Measurements from ENCODE around the gene ASB4. TPM values are rescaled to one million over a fixed set of nuclear protein-coding genes. Genes with fewer than 3 reads are reported as not detected.
"Not testable (repeated sequence)": the region's sequence is repeated elsewhere in the genome, so short reads cannot be mapped to it uniquely, and the experiment has no call there.

ASB4 gene
- not detected for total RNA-seq

DNA sequence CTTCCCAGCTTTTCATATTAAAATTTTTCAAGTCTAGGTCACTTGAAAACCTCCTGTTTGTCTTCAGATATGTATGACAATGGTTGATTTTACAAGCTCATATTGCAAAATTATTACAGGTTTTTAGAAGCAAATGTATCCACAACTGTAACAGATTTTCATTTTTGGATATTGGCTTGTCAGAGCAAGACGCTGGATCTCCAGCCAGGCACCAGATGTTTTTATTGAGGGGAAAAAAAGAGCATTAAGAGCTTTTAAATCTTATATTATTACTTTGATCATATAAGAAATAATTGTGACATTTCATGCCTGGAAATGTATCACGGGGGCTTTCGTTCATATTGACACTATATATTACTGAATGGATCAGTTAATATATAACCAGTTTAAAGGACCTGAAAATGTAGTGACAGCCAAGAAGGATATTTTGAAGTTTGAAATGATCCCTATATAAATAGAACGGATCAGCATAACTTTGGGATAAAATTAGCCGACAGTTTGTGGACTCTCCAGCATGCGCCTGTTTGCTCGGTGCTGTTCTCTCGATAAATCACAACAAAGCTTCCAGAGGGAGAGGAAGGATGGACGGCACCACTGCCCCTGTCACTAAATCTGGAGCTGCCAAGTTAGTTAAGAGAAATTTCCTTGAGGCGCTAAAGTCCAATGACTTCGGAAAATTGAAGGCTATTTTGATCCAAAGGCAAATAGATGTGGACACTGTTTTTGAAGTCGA lies at the start of gene ASB4:
ASB4 (plus strand) TSS at position 553 of the 733 bp plus-strand sequence; CDS start at position 582, 29 bp downstream.
- peaks cover 6% of the 10 kb centered on the region for H3K27me3 Mint-ChIP-seq
- no peaks in the 10 kb centered on the region for H3K4me1 Mint-ChIP-seq
- H3K36me3 Mint-ChIP-seq, result no peaks in the 10 kb centered on the region
- H3K4me3 Mint-ChIP-seq, result no peak within 1 kb of the TSS
- no peak within 1 kb of the TSS for H3K27ac Mint-ChIP-seq
- no peak for DNase-seq
- H3K9me3 Mint-ChIP-seq, result no peaks in the 10 kb centered on the region

- H3K27ac Mint-ChIP-seq, result no peak overlapping the region
- no peak for DNase-seq
- no peaks in the 10 kb centered on the region for H3K36me3 Mint-ChIP-seq
- H3K4me1 Mint-ChIP-seq, result peaks cover 6% of the 10 kb centered on the region
- no peaks in the 10 kb centered on the region for H3K27me3 Mint-ChIP-seq
- no peak overlapping the region for H3K4me3 Mint-ChIP-seq
- no peaks in the 10 kb centered on the region for H3K9me3 Mint-ChIP-seq
These were observed 49.3 kb upstream of the ASB4 start for GRCh38 chr7:95436407-95436806.

- H3K27ac Mint-ChIP-seq, result no peak overlapping the region
- no peak overlapping the region for H3K4me3 Mint-ChIP-seq
- no peaks in the 10 kb centered on the region for H3K4me1 Mint-ChIP-seq
- no peaks in the 10 kb centered on the region for H3K36me3 Mint-ChIP-seq
- DNase-seq, result no peak
- H3K9me3 Mint-ChIP-seq, result no peaks in the 10 kb centered on the region
- no peaks in the 10 kb centered on the region for H3K27me3 Mint-ChIP-seq
These were observed 45.2 kb upstream of the ASB4 start for GRCh38 chr7:95440394-95441038.

DNA sequence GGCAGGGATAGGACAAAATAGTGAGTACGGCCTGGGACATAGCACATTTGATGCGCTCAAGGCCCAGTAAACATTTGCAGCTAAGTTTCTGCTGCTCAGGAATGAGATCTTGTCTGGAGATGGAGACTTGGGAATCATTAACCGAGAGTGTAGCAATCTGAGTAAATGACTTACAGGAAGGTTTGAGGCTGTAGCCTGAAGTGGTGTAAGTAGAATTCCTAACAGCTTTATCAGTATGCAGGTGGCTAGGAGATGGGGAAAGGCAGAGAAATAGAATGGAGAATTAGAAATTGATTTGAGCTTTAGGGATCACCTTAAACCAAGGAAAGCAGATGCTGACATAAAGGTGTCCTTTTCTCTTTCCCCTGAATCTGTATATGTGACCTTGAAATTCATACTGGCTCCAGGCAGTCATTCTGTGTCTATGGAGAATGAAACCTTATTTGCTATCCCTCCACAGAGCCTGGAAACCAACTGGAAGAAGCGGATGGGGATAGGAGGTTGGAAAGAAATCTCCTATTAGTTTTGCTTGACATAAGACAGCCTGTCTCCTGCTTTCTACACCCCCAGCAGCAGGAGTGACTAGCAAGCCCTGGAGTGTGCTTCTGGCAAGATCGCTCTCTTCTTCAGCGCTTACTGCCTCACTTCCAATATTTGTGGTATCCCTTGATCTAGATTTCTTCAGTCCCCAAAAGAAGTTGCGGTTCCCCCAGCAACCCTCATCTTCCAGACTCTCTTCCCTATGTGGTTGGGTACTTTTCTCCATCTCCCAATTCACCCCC lies 44.5 kb upstream of the ASB4 start:
- no peak for DNase-seq
- H3K27me3 Mint-ChIP-seq, result no peaks in the 10 kb centered on the region
- no peak overlapping the region for H3K27ac Mint-ChIP-seq
- no peaks in the 10 kb centered on the region for H3K36me3 Mint-ChIP-seq
- H3K4me1 Mint-ChIP-seq, result no peaks in the 10 kb centered on the region
- no peak overlapping the region for H3K4me3 Mint-ChIP-seq
- no peaks in the 10 kb centered on the region for H3K9me3 Mint-ChIP-seq

- H3K4me3 Mint-ChIP-seq, result no peak overlapping the region
- no peaks in the 10 kb centered on the region for H3K27me3 Mint-ChIP-seq
- no peak overlapping the region for H3K27ac Mint-ChIP-seq
- H3K36me3 Mint-ChIP-seq, result no peaks in the 10 kb centered on the region
- H3K4me1 Mint-ChIP-seq, result no peaks in the 10 kb centered on the region
- no peaks in the 10 kb centered on the region for H3K9me3 Mint-ChIP-seq
- no peak for DNase-seq
These were observed 40.9 kb upstream of the ASB4 start for GRCh38 chr7:95444796-95445195.

DNA sequence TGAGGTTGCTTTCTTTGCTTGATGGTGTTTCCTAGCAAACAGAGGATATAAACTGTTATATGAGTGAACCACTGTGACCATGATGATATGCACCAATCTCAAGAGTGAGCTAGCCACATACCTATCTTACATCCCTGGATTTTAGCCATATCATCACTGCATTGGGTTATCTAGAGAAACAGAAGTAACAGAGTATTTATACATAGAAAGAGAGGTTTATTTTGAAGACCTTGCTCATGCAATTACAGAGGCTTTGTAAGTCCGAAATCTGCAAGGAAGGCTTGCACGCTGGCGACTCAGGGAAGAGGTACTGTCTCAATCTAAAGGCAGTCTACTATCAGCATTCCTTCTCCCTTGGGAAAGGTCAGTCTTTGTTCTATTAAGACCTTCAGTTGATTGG lies 39.1 kb upstream of the ASB4 start:
- Mint-ChIP-seq H3K27me3 (no peaks in the 10 kb centered on the region), H3K4me1 (no peaks in the 10 kb centered on the region), H3K27ac (no peak overlapping the region), H3K4me3 (no peak overlapping the region), H3K9me3 (no peaks in the 10 kb centered on the region), H3K36me3 (no peaks in the 10 kb centered on the region)
- DNase-seq, result no peak

DNA sequence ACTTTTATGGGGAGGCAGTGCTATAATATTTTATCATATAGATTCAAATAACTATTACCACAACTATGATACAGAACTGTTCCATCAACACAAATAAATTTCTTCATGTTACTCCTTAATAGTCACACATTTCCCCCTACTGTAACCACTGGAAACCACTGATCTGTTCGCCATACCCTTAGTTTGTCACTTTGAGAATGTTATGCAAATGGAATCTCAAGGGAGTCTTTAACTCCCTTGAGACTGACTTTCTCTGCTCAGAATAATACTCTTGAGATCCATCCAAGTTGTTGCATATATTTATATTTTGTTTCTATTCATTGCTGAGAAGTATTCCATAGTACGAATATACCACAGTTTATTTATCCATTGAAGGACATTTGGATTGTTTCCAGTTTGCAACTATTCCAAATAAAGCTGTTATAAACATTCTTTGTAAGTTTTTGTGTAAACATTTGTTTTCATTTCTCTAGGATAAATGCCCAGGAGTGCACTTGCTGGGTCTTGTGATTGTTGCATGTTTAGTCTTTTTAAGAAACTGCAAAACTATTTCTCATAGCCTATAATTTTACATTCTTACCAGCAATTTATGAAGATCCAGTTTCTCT lies 31.2 kb upstream of the ASB4 start:
- no peak for DNase-seq
- Mint-ChIP-seq H3K9me3 (peaks cover 5% of the 10 kb centered on the region), H3K27me3 (peaks cover 21% of the 10 kb centered on the region), H3K36me3 (peaks cover 8% of the 10 kb centered on the region), H3K4me1 (no peaks in the 10 kb centered on the region), H3K27ac (no peak overlapping the region), H3K4me3 (no peak overlapping the region)

- no peak overlapping the region for H3K4me3 Mint-ChIP-seq
- DNase-seq, result no peak
- H3K27ac Mint-ChIP-seq, result no peak overlapping the region
- peaks cover 13% of the 10 kb centered on the region for H3K9me3 Mint-ChIP-seq
- no peaks in the 10 kb centered on the region for H3K4me1 Mint-ChIP-seq
- peaks cover 24% of the 10 kb centered on the region for H3K27me3 Mint-ChIP-seq
- peaks cover 8% of the 10 kb centered on the region for H3K36me3 Mint-ChIP-seq
These were observed 27.8 kb upstream of the ASB4 start for GRCh38 chr7:95457947-95458346.

- peaks cover 20% of the 10 kb centered on the region for H3K27me3 Mint-ChIP-seq
- not testable (repeated sequence) for H3K27ac Mint-ChIP-seq, H3K4me3 Mint-ChIP-seq, H3K36me3 Mint-ChIP-seq, DNase-seq, H3K4me1 Mint-ChIP-seq
- H3K9me3 Mint-ChIP-seq, result peaks cover 13% of the 10 kb centered on the region
These were observed 25.1 kb upstream of the ASB4 start for GRCh38 chr7:95460653-95461052.

- H3K27ac Mint-ChIP-seq, result no peak overlapping the region
- H3K36me3 Mint-ChIP-seq, result no peaks in the 10 kb centered on the region
- H3K9me3 Mint-ChIP-seq, result no peaks in the 10 kb centered on the region
- H3K4me3 Mint-ChIP-seq, result no peak overlapping the region
- H3K4me1 Mint-ChIP-seq, result peaks cover 16% of the 10 kb centered on the region
- DNase-seq, result no peak
- H3K27me3 Mint-ChIP-seq, result peaks cover 3% of the 10 kb centered on the region
These were observed 17.7 kb upstream of the ASB4 start for GRCh38 chr7:95467912-95468607.

GRCh38 chr7:95469187-95469586 lies 16.6 kb upstream of the ASB4 start:
- Mint-ChIP-seq H3K9me3 (no peaks in the 10 kb centered on the region), H3K4me1 (peaks cover 16% of the 10 kb centered on the region), H3K4me3 (no peak overlapping the region), H3K36me3 (no peaks in the 10 kb centered on the region), H3K27ac (no peak overlapping the region), H3K27me3 (no peaks in the 10 kb centered on the region)
- DNase-seq, result no peak

DNA sequence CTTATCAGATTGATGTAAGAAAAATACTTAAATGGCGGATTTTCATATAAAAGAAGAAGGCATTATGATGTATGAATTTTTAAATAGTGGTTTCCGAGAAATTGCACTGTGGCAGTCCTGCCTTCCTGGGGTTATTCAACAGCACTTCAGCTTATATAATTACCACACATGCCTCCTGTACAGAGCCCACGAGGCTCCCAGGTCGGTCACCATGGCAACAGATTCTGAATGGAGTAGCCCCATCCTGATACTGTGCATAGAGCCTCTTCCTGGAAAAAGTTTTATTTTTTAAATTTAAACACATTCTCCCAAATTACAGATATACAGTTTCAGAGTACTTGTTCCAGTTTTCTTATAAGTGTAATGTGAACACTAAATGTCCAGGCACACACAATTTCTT lies 15.9 kb upstream of the ASB4 start:
- Mint-ChIP-seq H3K36me3 (no peaks in the 10 kb centered on the region), H3K27me3 (no peaks in the 10 kb centered on the region), H3K4me1 (peaks cover 16% of the 10 kb centered on the region), H3K9me3 (no peaks in the 10 kb centered on the region), H3K27ac (peak overlapping the region; percentile 29), H3K4me3 (no peak overlapping the region)
- DNase-seq, result no peak

- Mint-ChIP-seq H3K4me1 (peaks cover 16% of the 10 kb centered on the region), H3K4me3 (no peak overlapping the region), H3K27me3 (no peaks in the 10 kb centered on the region), H3K27ac (no peak overlapping the region), H3K36me3 (no peaks in the 10 kb centered on the region), H3K9me3 (no peaks in the 10 kb centered on the region)
- DNase-seq, result peak; percentile 14
These were observed 15.3 kb upstream of the ASB4 start for GRCh38 chr7:95470452-95470851.

- no peak overlapping the region for H3K27ac Mint-ChIP-seq
- H3K27me3 Mint-ChIP-seq, result no peaks in the 10 kb centered on the region
- H3K4me3 Mint-ChIP-seq, result no peak overlapping the region
- DNase-seq, result no peak
- no peaks in the 10 kb centered on the region for H3K36me3 Mint-ChIP-seq
- H3K9me3 Mint-ChIP-seq, result no peaks in the 10 kb centered on the region
- H3K4me1 Mint-ChIP-seq, result peaks cover 16% of the 10 kb centered on the region
These were observed 14.7 kb upstream of the ASB4 start for GRCh38 chr7:95471071-95471470.

All from activated naive CD8-positive, alpha-beta T cell treated with anti-CD3 and anti-CD28 coated beads for 36 hours (primary cell).